Gastrocnemius medialis (tissue), 4 donors: ENCODE results near the gene CDH18. TPM values are rescaled to one million over a fixed set of nuclear protein-coding genes. Genes with fewer than 3 reads are reported as not detected.

ENCODE experiments used
- ATAC-seq, 2 donors: fragments of 150-250 bp; one replicate each; pipeline ENCODE4 v1.9.1; 2016
- DNase-seq, 2 donors: peaks; one replicate each; pipeline ENCODE4 v3.0.0-alpha.2; 2019
- H3K27ac ChIP-seq, 4 donors: fragments of 200-600 bp; sonication (generic); 1 replicate in 1 of 4; 2 replicates in 3 of 4; pipeline ENCODE4 v1.5.1; 2016 to 2018; ENCODE audit warnings: mild to moderate bottlenecking in 2 of 4, moderate library complexity in 1 of 4
- H3K27me3 ChIP-seq, 3 donors: fragments of 200-600 bp; sonication (generic) in 2 of 3; 1 replicate in 1 of 3; 2 replicates in 2 of 3; pipeline versions ENCODE4 v1.5.1 to v1.6.0; 2016 to 2019; ENCODE audit warnings: mild to moderate bottlenecking in 1 of 3, moderate library complexity in 1 of 3
- H3K36me3 ChIP-seq, 2 donors: fragments of 200-600 bp; sonication (generic) in 1 of 2; one replicate each; pipeline ENCODE4 v1.5.1; 2017 to 2018
- H3K4me1 ChIP-seq, 2 donors: fragments of 200-600 bp; sonication (generic) in 1 of 2; one replicate each; pipeline ENCODE4 v1.5.1; 2016 to 2017; ENCODE audit warnings: mild to moderate bottlenecking in 2 of 2
- H3K4me3 ChIP-seq, 4 donors: fragments of 200-600 bp; sonication (generic) in 3 of 4; 1 replicate in 1 of 4; 2 replicates in 3 of 4; pipeline ENCODE4 v1.5.1; 2016 to 2019; ENCODE audit warnings: mild to moderate bottlenecking in 2 of 4
- H3K9me3 ChIP-seq, 3 donors: fragments of 200-600 bp; sonication (generic) in 2 of 3; 1 replicate in 1 of 3; 2 replicates in 2 of 3; pipeline ENCODE4 v1.5.1; 2016 to 2019
- CTCF ChIP-seq, 5 experiments: fragments of 450-650 bp in 3 of 5; fragments of 200-600 bp in 2 of 5; sonication (generic) in 2 of 5; IDR thresholded peaks in 4 of 5; conservative IDR thresholded peaks in 1 of 5; 1 replicate in 4 of 5; 2 replicates in 1 of 5; pipeline ENCODE4 v1.5.1; 2016 to 2019; ENCODE audit warnings: antibody characterized with exemption in 5 of 5, mild to moderate bottlenecking in 3 of 5, moderate library complexity in 3 of 5
- POLR2A ChIP-seq, 2 donors: fragments of 450-650 bp; IDR thresholded peaks; one replicate each; pipeline ENCODE4 v1.6.1; 2017; ENCODE audit warnings: antibody characterized with exemption in 2 of 2, mild to moderate bottlenecking in 2 of 2, moderate library complexity in 2 of 2
- in situ Hi-C, 4 donors: fragments of 200-750 bp; cut with MboI; loops; one replicate each; pipeline versions ENCODE4 v1.15.0 to v1.8.0; 2017; ENCODE audit warnings: low sequenced_read_pairs in 4 of 4
- intact Hi-C: fragments of 100-400 bp; cut with DNase I; formaldehyde crosslinking; loops from one replicate; pipeline ENCODE4 v1.15.1; 2023; ENCODE audit warnings: low total_unique reads
- total RNA-seq, 4 donors: library from RNA; depleted of rRNA; stranded (reverse); fragments of >200 nt; gene quantifications; one replicate each; pipeline versions ENCODE4 v1.1.0 to v1.2.3, GENCODE V29; 2016

CDH18 gene
- total RNA-seq, 4 donors from 2014 or later = not detected

- Histone ChIP-seq H3K27me3 (no peaks in the 10 kb centered on the region), H3K27ac (no peak overlapping the region), H3K4me3 (no peak overlapping the region), H3K9me3 (no peaks in the 10 kb centered on the region), H3K4me1 (no peaks in the 10 kb centered on the region), H3K36me3 (no peaks in the 10 kb centered on the region)
- intact Hi-C loops = no loop called here
- in situ Hi-C loops = no loop called here
- DNase-seq = no peak
- no peak for ATAC-seq
- TF ChIP-seq CTCF (IDR thresholded peaks at IDR 0.05 in 4 of 5, conservative IDR thresholded peaks at IDR 0.05 in 1 of 5) (no peak), POLR2A (IDR thresholded peaks at IDR 0.05) (no peak)
Observed at GRCh38 chr5:19927170-19927569, 60.8 kb downstream of the CDH18 start.

GRCh38 chr5:19923742-19924141, 64.3 kb downstream of the CDH18 start:
- no peaks in the 10 kb centered on the region for H3K4me1 ChIP-seq
- DNase-seq (no peak), ATAC-seq (no peak)
- H3K9me3 ChIP-seq = no peaks in the 10 kb centered on the region
- in situ Hi-C loops = no loop called here
- H3K27me3 ChIP-seq = no peaks in the 10 kb centered on the region
- no peak overlapping the region for H3K4me3 ChIP-seq
- H3K36me3 ChIP-seq = no peaks in the 10 kb centered on the region
- intact Hi-C loops = no loop called here
- no peak overlapping the region for H3K27ac ChIP-seq
- TF ChIP-seq CTCF (IDR thresholded peaks at IDR 0.05 in 4 of 5, conservative IDR thresholded peaks at IDR 0.05 in 1 of 5) = no peak
- TF ChIP-seq POLR2A (IDR thresholded peaks at IDR 0.05) = no peak

GRCh38 chr5:19920761-19921160, 67.2 kb downstream of the CDH18 start:
- Histone ChIP-seq H3K27ac (no peak overlapping the region), H3K4me1 (no peaks in the 10 kb centered on the region), H3K4me3 (no peak overlapping the region), H3K36me3 (no peaks in the 10 kb centered on the region), H3K27me3 (no peaks in the 10 kb centered on the region), H3K9me3 (no peaks in the 10 kb centered on the region)
- no peak for TF ChIP-seq CTCF (IDR thresholded peaks at IDR 0.05 in 4 of 5, conservative IDR thresholded peaks at IDR 0.05 in 1 of 5)
- no peak for TF ChIP-seq POLR2A (IDR thresholded peaks at IDR 0.05)
- DNase-seq = no peak
- ATAC-seq = no peak
- in situ Hi-C loops = no loop called here
- intact Hi-C loops = no loop called here

- ATAC-seq (no peak), DNase-seq (no peak)
- TF ChIP-seq POLR2A (IDR thresholded peaks at IDR 0.05) = no peak
- no peak for TF ChIP-seq CTCF (IDR thresholded peaks at IDR 0.05 in 4 of 5, conservative IDR thresholded peaks at IDR 0.05 in 1 of 5)
- intact Hi-C loops = loop anchor here (5.0 kb wide), 1 partner anchor 171 kb away; no protein-coding TSS in a partner anchor
- Histone ChIP-seq H3K27me3 (no peaks in the 10 kb centered on the region), H3K27ac (no peak overlapping the region), H3K4me1 (no peaks in the 10 kb centered on the region), H3K4me3 (no peak overlapping the region), H3K36me3 (no peaks in the 10 kb centered on the region), H3K9me3 (no peaks in the 10 kb centered on the region)
- in situ Hi-C loops = no loop called here
Observed at GRCh38 chr5:19918780-19919179, 69.2 kb downstream of the CDH18 start.

- H3K4me1 ChIP-seq = no peaks in the 10 kb centered on the region
- ATAC-seq (no peak), DNase-seq (no peak)
- no peak overlapping the region for H3K27ac ChIP-seq
- no peaks in the 10 kb centered on the region for H3K36me3 ChIP-seq
- H3K4me3 ChIP-seq = no peak overlapping the region
- in situ Hi-C loops (no loop called here), intact Hi-C loops (loop anchor here (5.0 kb wide), 1 partner anchor 170 kb away; no protein-coding TSS in a partner anchor)
- TF ChIP-seq CTCF (IDR thresholded peaks at IDR 0.05 in 4 of 5, conservative IDR thresholded peaks at IDR 0.05 in 1 of 5) (no peak), POLR2A (IDR thresholded peaks at IDR 0.05) (no peak)
- H3K9me3 ChIP-seq = no peaks in the 10 kb centered on the region
- no peaks in the 10 kb centered on the region for H3K27me3 ChIP-seq
Observed at GRCh38 chr5:19917588-19918122, 70.3 kb downstream of the CDH18 start.
